ENCODE measurements around the gene ZNF316. TPM values are rescaled to one million over a fixed set of nuclear protein-coding genes. Genes with fewer than 3 reads are reported as not detected.

The ZNF316 gene
- total RNA-seq, 4 donors from 2014 or later, result 32.1 to 77.7 (median 36.2) TPM

DNA sequence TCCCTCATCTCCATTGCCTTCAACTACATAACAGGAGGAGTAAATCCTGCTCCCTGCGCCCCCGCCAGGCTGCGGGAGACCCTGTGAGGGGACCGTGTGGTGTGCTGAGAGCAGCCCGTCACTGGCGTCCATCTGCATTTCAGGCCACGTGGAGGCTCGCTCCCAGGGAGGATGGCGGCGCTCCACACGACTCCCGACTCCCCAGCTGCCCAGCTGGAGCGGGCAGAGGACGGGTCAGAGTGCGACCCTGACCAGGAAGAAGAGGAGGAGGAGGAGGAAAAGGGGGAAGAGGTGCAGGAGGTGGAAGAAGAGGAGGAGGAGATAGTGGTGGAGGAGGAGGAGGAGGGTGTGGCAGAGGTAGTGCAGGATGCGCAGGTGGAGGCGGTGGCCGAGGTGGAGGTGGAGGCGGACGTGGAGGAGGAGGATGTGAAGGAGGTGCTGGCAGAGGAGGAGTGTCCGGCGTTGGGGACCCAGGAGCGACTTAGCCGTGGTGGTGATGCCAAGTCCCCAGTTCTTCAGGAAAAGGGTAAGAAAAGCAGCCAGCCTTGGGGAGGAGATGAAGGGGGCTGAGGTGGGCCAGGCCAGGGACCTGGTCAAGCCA lies 5.2 kb downstream of the ZNF316 start:
- H3K36me3 ChIP-seq, result peaks cover 0 to 82% (median 0%) of the 10 kb centered on the region in 3 donors
- no peaks in the 10 kb centered on the region for H3K27me3 ChIP-seq
- 87 to 91% methylated on average over 21 to 24 of the region's 24 CpGs for WGBS, 2 donors
- no peak overlapping the region for H3K27ac ChIP-seq
- no peak for DNase-seq (ENCODE audit: low spot score in 2 of 2)
- H3K4me1 ChIP-seq, result peaks cover 0 to 37% (median 12%) of the 10 kb centered on the region in 4 donors
- H3K9me3 ChIP-seq, result no peaks in the 10 kb centered on the region
- TF ChIP-seq, protein P1, sequence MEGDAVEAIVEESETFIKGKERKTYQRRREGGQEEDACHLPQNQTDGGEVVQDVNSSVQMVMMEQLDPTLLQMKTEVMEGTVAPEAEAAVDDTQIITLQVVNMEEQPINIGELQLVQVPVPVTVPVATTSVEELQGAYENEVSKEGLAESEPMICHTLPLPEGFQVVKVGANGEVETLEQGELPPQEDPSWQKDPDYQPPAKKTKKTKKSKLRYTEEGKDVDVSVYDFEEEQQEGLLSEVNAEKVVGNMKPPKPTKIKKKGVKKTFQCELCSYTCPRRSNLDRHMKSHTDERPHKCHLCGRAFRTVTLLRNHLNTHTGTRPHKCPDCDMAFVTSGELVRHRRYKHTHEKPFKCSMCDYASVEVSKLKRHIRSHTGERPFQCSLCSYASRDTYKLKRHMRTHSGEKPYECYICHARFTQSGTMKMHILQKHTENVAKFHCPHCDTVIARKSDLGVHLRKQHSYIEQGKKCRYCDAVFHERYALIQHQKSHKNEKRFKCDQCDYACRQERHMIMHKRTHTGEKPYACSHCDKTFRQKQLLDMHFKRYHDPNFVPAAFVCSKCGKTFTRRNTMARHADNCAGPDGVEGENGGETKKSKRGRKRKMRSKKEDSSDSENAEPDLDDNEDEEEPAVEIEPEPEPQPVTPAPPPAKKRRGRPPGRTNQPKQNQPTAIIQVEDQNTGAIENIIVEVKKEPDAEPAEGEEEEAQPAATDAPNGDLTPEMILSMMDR (IDR thresholded peaks at IDR 0.05), result no peak
- TF ChIP-seq EP300 (IDR thresholded peaks at IDR 0.05), result no peak
- no peak for TF ChIP-seq POLR2A (IDR thresholded peaks at IDR 0.05)
- H3K4me3 ChIP-seq, result no peak overlapping the region

DNA sequence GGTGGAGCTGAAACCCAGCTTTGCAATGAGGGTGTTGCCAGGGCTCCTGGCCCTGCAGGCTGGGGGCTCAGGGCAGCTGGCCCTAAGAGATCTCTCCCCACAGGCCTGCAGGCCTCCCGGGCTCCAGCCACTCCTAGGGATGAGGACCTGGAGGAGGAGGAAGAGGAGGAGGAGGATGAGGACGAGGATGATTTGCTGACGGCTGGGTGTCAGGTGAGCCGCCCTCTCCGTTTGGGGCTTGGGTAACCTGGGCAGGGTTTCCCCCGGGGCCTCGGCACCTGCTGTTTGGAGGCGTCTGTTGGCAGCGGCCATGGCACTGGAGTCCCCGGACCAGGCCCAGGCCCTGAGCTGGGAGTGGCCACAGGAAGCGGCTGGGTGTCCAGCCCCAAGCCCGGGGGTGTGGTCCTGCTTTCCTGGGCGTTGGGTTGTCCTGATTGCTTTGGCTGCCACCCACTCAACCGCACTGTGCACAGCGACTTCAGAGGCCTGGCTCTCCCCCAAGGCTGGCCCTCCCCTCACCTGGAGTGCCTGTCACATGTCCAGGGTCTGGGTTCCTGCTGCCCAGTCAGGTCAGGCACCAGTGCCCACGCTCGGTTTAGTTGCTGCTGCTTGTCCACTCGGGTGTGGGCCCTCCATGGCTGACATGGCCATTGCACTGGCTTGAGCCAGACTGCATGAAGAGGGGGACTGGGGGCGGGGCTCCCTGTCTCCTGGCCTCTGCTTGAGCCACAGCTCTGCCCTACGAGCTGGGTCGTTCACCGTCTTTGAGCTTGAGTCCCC lies 5.9 kb downstream of the ZNF316 start:
- H3K4me1 ChIP-seq, result peaks cover 0 to 33% (median 9%) of the 10 kb centered on the region in 4 donors
- DNase-seq (ENCODE audit: low spot score in 2 of 2), result no peak
- WGBS, 2 donors, result 86 to 92% methylated on average over 16 to 18 of the region's 22 CpGs

DNA sequence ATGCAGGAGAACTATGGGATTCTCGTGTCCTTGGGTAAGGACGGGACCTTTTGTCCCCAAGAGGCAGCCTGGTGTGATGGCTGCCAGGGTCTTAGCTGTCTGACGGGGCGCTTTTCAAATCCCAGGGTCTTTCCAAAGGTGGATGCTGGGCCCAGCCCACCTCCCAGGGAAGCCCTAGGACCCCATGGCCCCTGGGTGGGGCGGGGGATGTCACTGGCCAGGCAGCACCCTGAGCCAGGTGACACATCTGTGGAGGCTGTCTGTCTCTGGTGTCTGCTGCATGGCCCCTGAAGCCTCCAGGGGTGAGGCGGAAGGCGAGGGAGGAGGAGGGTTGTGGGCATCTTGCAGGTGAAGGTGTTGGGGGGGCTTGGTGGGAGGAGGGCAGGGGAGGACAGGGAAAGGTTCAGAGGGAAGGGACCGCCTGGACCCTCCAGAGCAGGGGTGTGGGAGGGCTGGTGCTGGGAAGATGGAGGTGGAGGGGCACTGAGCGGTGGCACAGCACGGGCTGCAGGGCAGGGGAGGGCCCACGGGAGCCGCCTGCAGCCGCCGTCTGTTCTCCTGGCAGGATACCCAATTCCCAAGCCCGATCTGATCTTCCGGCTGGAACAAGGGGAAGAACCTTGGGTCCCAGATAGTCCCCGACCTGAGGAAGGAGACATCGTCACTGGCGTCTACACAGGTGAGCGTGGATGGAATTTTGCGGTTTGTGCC lies 7.0 kb downstream of the ZNF316 start:
- 91 to 95% methylated on average over 21 of the region's 21 CpGs for WGBS, 2 donors
- peaks cover 0 to 99% (median 0%) of the 10 kb centered on the region in 3 donors for H3K36me3 ChIP-seq

More for the DNA sequence above, 5.9 kb downstream of the ZNF316 start:
- no peak overlapping the region for H3K4me3 ChIP-seq
- H3K36me3 ChIP-seq, result peaks cover 0 to 89% (median 0%) of the 10 kb centered on the region in 3 donors
- H3K9me3 ChIP-seq, result no peaks in the 10 kb centered on the region
- no peak overlapping the region for H3K27ac ChIP-seq
- no peaks in the 10 kb centered on the region for H3K27me3 ChIP-seq
- TF ChIP-seq EP300 (IDR thresholded peaks at IDR 0.05) (no peak), POLR2A (IDR thresholded peaks at IDR 0.05) (no peak)
- TF ChIP-seq, protein P1 (IDR thresholded peaks at IDR 0.05), result no peak

DNA sequence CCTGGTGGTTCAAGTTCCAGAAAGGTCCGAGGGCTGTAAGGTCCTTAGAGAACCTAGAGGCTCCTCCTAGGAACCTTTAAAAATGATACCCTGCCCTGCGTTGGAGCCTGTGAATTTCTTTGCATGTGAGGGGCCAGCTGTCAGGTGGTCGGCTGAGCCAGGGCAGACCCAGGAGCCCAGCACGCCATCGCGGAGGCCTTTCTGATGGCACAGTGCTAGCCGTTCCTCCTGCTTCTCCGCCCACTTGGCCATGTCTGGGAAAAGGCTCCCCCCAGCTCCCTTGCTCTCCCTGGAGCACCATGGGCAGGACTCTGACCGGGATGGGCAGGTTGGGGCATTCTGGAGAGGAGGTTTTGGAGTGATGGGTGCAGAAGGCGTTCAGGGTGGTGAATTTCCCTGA lies 7.6 kb downstream of the ZNF316 start:
- 93 to 97% methylated on average over 10 of the region's 10 CpGs for WGBS, 2 donors
- H3K27ac ChIP-seq, result no peak overlapping the region
- H3K27me3 ChIP-seq, result no peaks in the 10 kb centered on the region
- no peak overlapping the region for H3K4me3 ChIP-seq
- no peak for DNase-seq (ENCODE audit: low spot score in 2 of 2)
- H3K36me3 ChIP-seq, result peaks cover 0 to 100% (median 0%) of the 10 kb centered on the region in 3 donors
- peaks cover 0 to 17% (median 0%) of the 10 kb centered on the region in 4 donors for H3K4me1 ChIP-seq
- no peaks in the 10 kb centered on the region for H3K9me3 ChIP-seq
- TF ChIP-seq EP300 (IDR thresholded peaks at IDR 0.05) (no peak), POLR2A (IDR thresholded peaks at IDR 0.05) (no peak)
- TF ChIP-seq, protein P1 (IDR thresholded peaks at IDR 0.05), result no peak

More for the DNA sequence above, 7.0 kb downstream of the ZNF316 start:
- Histone ChIP-seq H3K4me3 (no peak overlapping the region), H3K4me1 (peaks cover 0 to 23% (median under 1%) of the 10 kb centered on the region in 4 donors), H3K9me3 (no peaks in the 10 kb centered on the region), H3K27me3 (no peaks in the 10 kb centered on the region), H3K27ac (no peak overlapping the region)
- TF ChIP-seq EP300 (IDR thresholded peaks at IDR 0.05) (no peak), POLR2A (IDR thresholded peaks at IDR 0.05) (no peak)
- TF ChIP-seq, protein P1 (IDR thresholded peaks at IDR 0.05), result no peak
- DNase-seq (ENCODE audit: low spot score in 2 of 2), result no peak

Measured in tibial nerve (tissue), 4 donors.